ENCODE results near the gene EFCAB9.

DNA sequence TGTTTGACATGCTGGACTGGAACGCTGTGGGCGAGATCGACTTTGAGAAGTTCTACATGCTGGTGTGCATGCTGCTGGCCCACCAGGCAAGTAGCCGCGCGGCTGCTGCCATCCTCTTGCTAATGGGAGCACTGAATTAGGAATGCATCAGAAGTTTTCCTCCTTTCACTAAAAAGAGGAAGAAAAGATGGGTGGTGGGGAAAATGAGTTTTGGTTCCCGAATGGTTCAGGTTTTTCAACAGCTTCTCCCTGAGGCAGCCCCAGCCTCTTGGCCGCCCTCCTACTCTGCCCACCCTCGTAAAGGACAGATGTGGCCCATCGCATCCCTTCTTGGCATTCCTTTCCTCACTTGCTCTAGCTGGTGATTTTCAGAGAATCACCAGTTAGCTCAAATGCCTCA lies 5.5 kb downstream of the EFCAB9 start:
- TF ChIP-seq CTCF (IDR thresholded peaks at IDR 0.05 in 2 of 3, conservative IDR thresholded peaks at IDR 0.05 in 1 of 3; ENCODE audit: borderline replicate concordance in 1 of 3, insufficient read depth in 1 of 3, low read depth in 2 of 3, low read length in 2 of 3) (no peak), SRF (IDR thresholded peaks at IDR 0.05; ENCODE audit: low read depth) (no peak), ZFX (IDR thresholded peaks at IDR 0.05) (no peak), SIN3A (IDR thresholded peaks at IDR 0.05; ENCODE audit: low read depth) (no peak), EGR1 (IDR thresholded peaks at IDR 0.05; ENCODE audit: low read depth) (no peak), POLR2A (IDR thresholded peaks at IDR 0.05; ENCODE audit: borderline replicate concordance, extremely low read depth, insufficient read depth, insufficient read length) (no peak), MAX (IDR thresholded peaks at IDR 0.05) (no peak), EZH2 (IDR thresholded peaks at IDR 0.05) (no peak), YY1 (IDR thresholded peaks at IDR 0.05; ENCODE audit: extremely low read depth, insufficient replicate concordance, low read depth, low read length) (no peak)
